NT2/D1 (cell line): ENCODE results near the gene PPP1R3E.
"Not testable (repeated sequence)": the region's sequence is repeated elsewhere in the genome, so short reads cannot be mapped to it uniquely, and the experiment has no call there.

ENCODE experiments used
- DNase-seq: peaks from one replicate; pipeline ENCODE4 v3.0.0-alpha.2; 2011; ENCODE audit warnings: low read depth, low spot score
- H3K27me3 ChIP-seq: 2 replicates; pipeline ENCODE4 v1.6.0; 2011; ENCODE audit warnings: mild to moderate bottlenecking; ENCODE audit not compliant: insufficient read length, insufficient read depth
- H3K36me3 ChIP-seq: 2 replicates; pipeline ENCODE4 v1.6.1; 2011; ENCODE audit warnings: mild to moderate bottlenecking, low read length, mixed read lengths; ENCODE audit not compliant: insufficient read depth, insufficient read length
- H3K4me1 ChIP-seq: 2 replicates; pipeline ENCODE4 v1.5.1; 2011; ENCODE audit not compliant: insufficient read depth, insufficient read length
- H3K4me3 ChIP-seq: 2 replicates; pipeline ENCODE4 v1.5.1; 2011; ENCODE audit warnings: low read depth; ENCODE audit not compliant: insufficient read length
- H3K9ac ChIP-seq: 2 replicates; pipeline ENCODE4 v1.6.0; 2011; ENCODE audit warnings: low read depth; ENCODE audit not compliant: insufficient read length
- H3K9me3 ChIP-seq: 2 replicates; pipeline ENCODE4 v1.5.1; 2011; ENCODE audit warnings: mild to moderate bottlenecking, low read length; ENCODE audit not compliant: insufficient read depth
- SUZ12 ChIP-seq: IDR thresholded peaks from 2 replicates; pipeline ENCODE4 v1.6.1; 2011; ENCODE audit not compliant: insufficient read length, insufficient read depth; ENCODE audit errors: extremely low read depth
- YY1 ChIP-seq: IDR thresholded peaks from 2 replicates; pipeline ENCODE4 v1.6.1; 2011; ENCODE audit not compliant: insufficient read length, insufficient read depth
- ZNF274 ChIP-seq: IDR thresholded peaks from 2 replicates; pipeline ENCODE4 v1.6.1; 2011; ENCODE audit warnings: mild to moderate bottlenecking, low read depth, low read length

Gene PPP1R3E

DNA sequence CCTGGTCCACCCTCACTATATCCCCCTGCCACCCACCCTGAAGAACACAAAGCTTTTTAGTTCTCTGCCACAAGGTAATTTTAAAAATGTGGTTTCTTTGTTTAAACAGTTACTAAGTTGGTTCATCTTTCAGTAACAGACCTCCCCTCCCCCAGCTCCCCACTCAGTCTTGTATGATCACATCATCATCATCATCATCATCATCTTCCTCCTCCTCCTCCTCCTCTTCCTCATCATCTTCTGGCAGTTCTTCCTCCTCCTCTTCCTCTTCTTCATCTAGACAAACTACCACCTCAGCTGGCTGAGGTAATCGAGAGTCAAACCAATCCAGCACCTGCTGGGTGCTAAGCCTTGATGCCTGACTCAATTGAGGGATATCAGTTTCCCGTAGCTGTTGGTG is 27.2 kb downstream of the PPP1R3E start:
- H3K27me3 ChIP-seq = peaks cover under 1% of the 10 kb centered on the region
- DNase-seq = no peak
- no peak for TF ChIP-seq ZNF274
- TF ChIP-seq SUZ12 = no peak
- TF ChIP-seq YY1 = no peak
- H3K36me3 ChIP-seq = peaks cover 14% of the 10 kb centered on the region
- no peak overlapping the region for H3K4me3 ChIP-seq
- no peaks in the 10 kb centered on the region for H3K9me3 ChIP-seq
- no peaks in the 10 kb centered on the region for H3K4me1 ChIP-seq
- no peak overlapping the region for H3K9ac ChIP-seq

GRCh38 chr14:23269193-23269592 is 33.5 kb downstream of the PPP1R3E start:
- Histone ChIP-seq H3K4me3 (no peak overlapping the region), H3K4me1 (no peaks in the 10 kb centered on the region), H3K9me3 (no peaks in the 10 kb centered on the region), H3K36me3 (no peaks in the 10 kb centered on the region), H3K27me3 (peaks cover 20% of the 10 kb centered on the region), H3K9ac (no peak overlapping the region)
- no peak for TF ChIP-seq YY1
- no peak for TF ChIP-seq ZNF274
- no peak for TF ChIP-seq SUZ12
- no peak for DNase-seq

DNA sequence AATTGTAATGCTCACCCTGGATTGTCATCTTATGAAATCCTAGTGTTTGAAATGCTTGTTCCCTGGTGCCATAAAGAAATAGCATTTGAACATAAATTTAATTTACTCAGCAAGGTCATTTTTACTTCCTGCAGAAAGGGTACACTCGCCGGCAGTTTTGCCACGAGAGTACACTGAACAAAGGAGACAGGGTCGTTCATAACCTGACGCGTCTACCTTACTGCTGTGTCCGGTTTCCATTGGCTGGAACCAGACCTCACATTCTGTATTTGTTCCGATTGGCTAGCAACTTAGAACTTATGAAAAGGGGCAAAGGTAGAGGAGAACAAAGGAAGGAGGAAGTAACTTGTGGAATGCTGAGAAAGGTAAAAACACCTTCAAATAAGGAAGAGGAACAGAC is 41.8 kb downstream of the PPP1R3E start:
- H3K9me3 ChIP-seq, H3K4me1 ChIP-seq, DNase-seq, H3K4me3 ChIP-seq, H3K27me3 ChIP-seq, H3K36me3 ChIP-seq, H3K9ac ChIP-seq: not testable (repeated sequence)

- Histone ChIP-seq H3K27me3 (no peaks in the 10 kb centered on the region), H3K36me3 (no peaks in the 10 kb centered on the region), H3K9ac (no peak overlapping the region), H3K9me3 (no peaks in the 10 kb centered on the region), H3K4me1 (no peaks in the 10 kb centered on the region), H3K4me3 (no peak overlapping the region)
- TF ChIP-seq SUZ12 (no peak), YY1 (no peak), ZNF274 (no peak)
- DNase-seq = no peak
Measured at GRCh38 chr14:23259426-23259825, 43.2 kb downstream of the PPP1R3E start.

DNA sequence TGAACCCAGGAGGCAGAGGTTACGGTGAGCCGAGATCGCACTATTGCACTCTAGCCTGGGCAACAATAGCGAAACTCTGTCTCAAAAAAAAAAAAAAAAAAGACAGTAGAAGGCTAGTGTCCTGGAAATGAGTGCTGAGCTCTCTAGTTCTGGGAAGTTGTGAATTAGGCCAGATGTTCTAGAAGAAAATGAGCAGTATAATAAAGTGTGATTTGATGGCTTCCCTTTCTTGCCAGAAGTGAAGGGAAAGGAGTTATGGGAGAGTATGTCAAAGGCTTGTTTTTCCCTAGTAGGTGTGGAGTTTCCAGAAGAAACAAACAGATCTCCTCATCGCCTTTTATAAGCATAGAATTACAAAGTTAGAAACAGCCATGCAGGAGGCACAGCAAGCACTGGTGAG is 44.4 kb downstream of the PPP1R3E start:
- Histone ChIP-seq H3K4me1 (no peaks in the 10 kb centered on the region), H3K27me3 (no peaks in the 10 kb centered on the region), H3K4me3 (no peak overlapping the region), H3K9ac (no peak overlapping the region), H3K36me3 (no peaks in the 10 kb centered on the region), H3K9me3 (no peaks in the 10 kb centered on the region)
- TF ChIP-seq ZNF274 (no peak), YY1 (no peak), SUZ12 (no peak)
- DNase-seq = no peak

DNA sequence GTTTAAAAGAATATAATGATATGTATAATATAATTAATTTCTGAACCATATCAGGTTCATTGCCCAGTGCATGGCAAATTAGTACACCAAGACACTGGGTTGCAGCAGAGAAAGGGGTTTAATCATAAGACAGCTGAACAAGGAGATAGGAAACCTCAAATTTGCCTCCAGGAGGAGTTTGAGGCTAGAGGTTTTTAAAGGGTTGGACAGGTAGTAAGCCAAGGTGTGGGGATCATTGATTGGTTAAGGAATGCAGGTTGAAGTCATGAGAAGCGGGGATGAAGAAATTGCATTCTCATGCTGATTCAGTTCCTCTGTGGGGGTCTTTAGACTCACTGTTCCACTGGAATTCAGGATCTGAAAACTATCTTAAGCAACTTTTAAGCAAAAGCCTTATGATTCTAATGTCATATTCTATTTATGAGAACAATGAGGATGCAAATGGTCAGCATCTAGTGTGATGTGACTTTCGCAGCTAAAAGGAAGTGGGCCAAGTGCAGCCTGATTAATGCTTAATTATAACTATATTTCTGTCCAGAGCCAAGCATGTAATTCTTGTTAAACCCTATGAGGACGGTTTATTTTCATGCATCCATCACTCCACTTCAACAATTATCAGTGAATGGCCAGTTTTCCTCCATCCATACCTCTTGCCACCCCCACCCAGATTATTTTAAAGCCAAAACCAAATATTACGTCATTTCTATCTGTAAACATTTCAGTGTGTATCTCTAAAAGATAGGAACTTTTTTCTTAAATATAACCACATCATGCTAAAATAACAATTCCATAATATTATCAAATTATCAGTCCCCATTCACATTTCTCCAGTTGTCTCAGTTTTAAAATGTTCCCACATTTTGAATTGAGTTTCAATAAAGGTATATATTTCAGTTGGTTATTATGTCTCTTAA is 50.0 kb downstream of the PPP1R3E start:
- Histone ChIP-seq H3K9me3 (no peaks in the 10 kb centered on the region), H3K9ac (no peak overlapping the region), H3K27me3 (no peaks in the 10 kb centered on the region), H3K36me3 (no peaks in the 10 kb centered on the region), H3K4me1 (no peaks in the 10 kb centered on the region), H3K4me3 (no peak overlapping the region)
- TF ChIP-seq SUZ12 (no peak), ZNF274 (no peak), YY1 (no peak)
- peak; percentile 30 for DNase-seq

- Histone ChIP-seq H3K36me3 (no peaks in the 10 kb centered on the region), H3K4me1 (no peaks in the 10 kb centered on the region), H3K9ac (no peak overlapping the region), H3K9me3 (no peaks in the 10 kb centered on the region), H3K27me3 (no peaks in the 10 kb centered on the region), H3K4me3 (no peak overlapping the region)
- TF ChIP-seq YY1 (no peak), ZNF274 (no peak), SUZ12 (no peak)
- DNase-seq = peak; percentile 55
Measured at GRCh38 chr14:23252006-23252405, 50.7 kb downstream of the PPP1R3E start.

GRCh38 chr14:23249824-23250223 is 52.8 kb downstream of the PPP1R3E start:
- TF ChIP-seq YY1 = no peak
- TF ChIP-seq SUZ12 = no peak
- no peak for TF ChIP-seq ZNF274
- no peak overlapping the region for H3K9ac ChIP-seq
- no peak overlapping the region for H3K4me3 ChIP-seq
- H3K27me3 ChIP-seq = no peaks in the 10 kb centered on the region
- H3K9me3 ChIP-seq = no peaks in the 10 kb centered on the region
- no peaks in the 10 kb centered on the region for H3K4me1 ChIP-seq
- DNase-seq = no peak
- H3K36me3 ChIP-seq = no peaks in the 10 kb centered on the region
